ENCODE results near the gene ADGRD1.

- no peak for TF ChIP-seq CTCF (IDR thresholded peaks at IDR 0.05)
- no peak for TF ChIP-seq NR1H2 (CRISPR knock-in tag; IDR thresholded peaks at IDR 0.05)
- TF ChIP-seq CBFB (CRISPR knock-in tag; IDR thresholded peaks at IDR 0.05; ENCODE audit: low read depth) = no peak
Observed at GRCh38 chr12:131087991-131088700, 134.4 kb downstream of the ADGRD1 start.

All from WTC11 (cell line).